CD4-positive, alpha-beta memory T cell (primary cell): ENCODE measurements around the gene CELF4. TPM values are rescaled to one million over a fixed set of nuclear protein-coding genes. Genes with fewer than 3 reads are reported as not detected.

ENCODE experiments used
- CTCF ChIA-PET: fragments of 350-600 bp; sonication (Branson Sonifier 250); formaldehyde crosslinking; loops from one replicate; lab custom pipeline; 2021; ENCODE audit warnings: inconsistent platforms; ENCODE audit not compliant: partially characterized antibody; lab: Charles Lee
- POLR2A ChIA-PET: fragments of 350-600 bp; sonication (Branson Sonifier 250); formaldehyde crosslinking; loops from one replicate; lab custom pipeline; 2021; ENCODE audit not compliant: partially characterized antibody; lab: Charles Lee
- DNase-seq, 5 donors: peaks; one replicate each; pipeline versions ENCODE4 v3.0.0 to v3.0.0-alpha.2; 2020 to 2022; ENCODE audit warnings: mixed read lengths in 1 of 5
- H3K27ac ChIP-seq: one replicate; pipeline ENCODE4 v1.7.0; 2013; ENCODE audit warnings: low read depth, low read length
- H3K27me3 ChIP-seq: 2 replicates; pipeline ENCODE4 v1.7.0; 2013; ENCODE audit warnings: mild to moderate bottlenecking, low read length, moderate library complexity; ENCODE audit not compliant: insufficient read depth
- H3K36me3 ChIP-seq: 2 replicates; pipeline ENCODE4 v1.7.0; 2013; ENCODE audit warnings: mild to moderate bottlenecking, low read length, moderate library complexity; ENCODE audit not compliant: insufficient read depth
- H3K4me1 ChIP-seq: 2 replicates; pipeline ENCODE4 v1.7.0; 2013; ENCODE audit warnings: mild to moderate bottlenecking, low read length, moderate library complexity; ENCODE audit not compliant: insufficient read depth
- H3K4me3 ChIP-seq, 2 donors: one replicate each; pipeline ENCODE4 v1.7.0; 2013; ENCODE audit warnings: low read length in 2 of 2, mild to moderate bottlenecking in 1 of 2
- H3K9me3 ChIP-seq, 2 donors: one replicate each; pipeline ENCODE4 v1.7.0; 2013; ENCODE audit warnings: low read length in 2 of 2, control low read depth in 1 of 2; ENCODE audit not compliant: control insufficient read depth in 1 of 2
- H3K27ac Mint-ChIP-seq, 7 donors: one replicate each; pipeline ENCODE4 v1.8.0; 2020 to 2021; ENCODE audit warnings: mixed read lengths in 7 of 7, mild to moderate bottlenecking in 6 of 7, inconsistent platforms in 3 of 7, moderate library complexity in 3 of 7
- H3K27me3 Mint-ChIP-seq, 2 donors: one replicate each; pipeline ENCODE4 v1.8.0; 2020 to 2021; ENCODE audit warnings: mixed read lengths in 2 of 2
- H3K36me3 Mint-ChIP-seq, 2 donors: one replicate each; pipeline ENCODE4 v1.8.0; 2020 to 2021; ENCODE audit warnings: mixed read lengths in 2 of 2, inconsistent platforms in 1 of 2, mild to moderate bottlenecking in 1 of 2
- H3K4me1 Mint-ChIP-seq, 4 donors: one replicate each; pipeline ENCODE4 v1.8.0; 2020 to 2021; ENCODE audit warnings: mixed read lengths in 4 of 4, mild to moderate bottlenecking in 1 of 4
- H3K4me3 Mint-ChIP-seq, 8 donors: one replicate each; pipeline ENCODE4 v1.8.0; 2020 to 2021; ENCODE audit warnings: mixed read lengths in 8 of 8, mild to moderate bottlenecking in 7 of 8, moderate library complexity in 6 of 8, inconsistent platforms in 3 of 8
- H3K9me3 Mint-ChIP-seq, 8 donors: one replicate each; pipeline ENCODE4 v1.8.0; 2020 to 2021; ENCODE audit warnings: mixed read lengths in 8 of 8, mild to moderate bottlenecking in 5 of 8, inconsistent platforms in 3 of 8, moderate library complexity in 1 of 8
- intact Hi-C: fragments of 100-400 bp; cut with micrococcal nuclease; formaldehyde crosslinking; loops from one replicate; pipeline ENCODE4 v1.15.1; 2023
- polyA plus RNA-seq, 2 donors: library from polyadenylated mRNA; unstranded; fragments of 300-500 nt; fragmentation: Illumina TruSeq; gene quantifications; one replicate each; pipeline ENCODE4 v1.2.3, GENCODE V29; 2021
- total RNA-seq, 2 experiments: library from RNA; stranded (reverse); gene quantifications; one replicate each; pipeline ENCODE4 v1.2.3, GENCODE V29; 2021

The CELF4 gene
- total and polyA plus RNA-seq, 4 experiments from 2014 or later, result 0.23 TPM; not detected in 3

GRCh38 chr18:37539236-37539635, 26.4 kb downstream of the CELF4 start:
- Histone ChIP-seq H3K4me1 (no peaks in the 10 kb centered on the region), H3K36me3 (no peaks in the 10 kb centered on the region), H3K27ac (no peak overlapping the region), H3K9me3 (no peaks in the 10 kb centered on the region), H3K4me3 (no peak overlapping the region), H3K27me3 (no peaks in the 10 kb centered on the region)
- H3K4me3 Mint-ChIP-seq, result no peak overlapping the region
- H3K27ac Mint-ChIP-seq, result no peak overlapping the region
- intact Hi-C loops, result no loop called here
- peaks cover 0 to 2% (median 0%) of the 10 kb centered on the region in 8 donors for H3K9me3 Mint-ChIP-seq
- peaks cover 0 to 9% (median 5%) of the 10 kb centered on the region in 4 donors for H3K4me1 Mint-ChIP-seq
- POLR2A ChIA-PET, result interaction anchor here (0.7 kb wide), 1 partner anchor 43 kb away, joined by 3 read pairs; no protein-coding TSS in a partner anchor
- CTCF ChIA-PET, result interaction anchor here (0.8 kb wide), 1 partner anchor 12 kb away, joined by 4 read pairs; no protein-coding TSS in a partner anchor
- DNase-seq, result no peak
- no peaks in the 10 kb centered on the region for H3K36me3 Mint-ChIP-seq
- H3K27me3 Mint-ChIP-seq, result peaks cover 18% of the 10 kb centered on the region in 2 donors

GRCh38 chr18:37538526-37539205, 26.9 kb downstream of the CELF4 start:
- H3K36me3 ChIP-seq, result no peaks in the 10 kb centered on the region
- no peak overlapping the region for H3K27ac ChIP-seq
- ChIA-PET CTCF (interaction anchor here (0.8 kb wide), 1 partner anchor 12 kb away, joined by 4 read pairs; no protein-coding TSS in a partner anchor), POLR2A (interaction anchor here (0.7 kb wide), 1 partner anchor 42 kb away, joined by 3 read pairs; no protein-coding TSS in a partner anchor)
- Mint-ChIP-seq H3K27me3 (peaks cover 16 to 18% of the 10 kb centered on the region in 2 donors), H3K4me1 (peaks cover 0 to 9% (median 5%) of the 10 kb centered on the region in 4 donors), H3K4me3 (no peak overlapping the region), H3K27ac (no peak overlapping the region), H3K9me3 (peaks cover 0 to 2% (median 0%) of the 10 kb centered on the region in 8 donors), H3K36me3 (no peaks in the 10 kb centered on the region)
- intact Hi-C loops, result no loop called here
- no peaks in the 10 kb centered on the region for H3K9me3 ChIP-seq
- no peaks in the 10 kb centered on the region for H3K27me3 ChIP-seq
- H3K4me3 ChIP-seq, result no peak overlapping the region
- DNase-seq, result no peak
- no peaks in the 10 kb centered on the region for H3K4me1 ChIP-seq

- CTCF ChIA-PET, result no interaction called here
- Histone ChIP-seq H3K36me3 (no peaks in the 10 kb centered on the region), H3K9me3 (no peaks in the 10 kb centered on the region), H3K27me3 (no peaks in the 10 kb centered on the region), H3K4me3 (no peak overlapping the region), H3K27ac (no peak overlapping the region), H3K4me1 (no peaks in the 10 kb centered on the region)
- peaks cover 15 to 18% of the 10 kb centered on the region in 2 donors for H3K27me3 Mint-ChIP-seq
- H3K4me3 Mint-ChIP-seq, result no peak overlapping the region
- peak in 1 of 5 donors; percentile 1 for DNase-seq
- H3K27ac Mint-ChIP-seq, result no peak overlapping the region
- H3K4me1 Mint-ChIP-seq, result peaks cover 0 to 9% (median 5%) of the 10 kb centered on the region in 4 donors
- POLR2A ChIA-PET, result no interaction called here
- peaks cover 0 to 2% (median 0%) of the 10 kb centered on the region in 8 donors for H3K9me3 Mint-ChIP-seq
- H3K36me3 Mint-ChIP-seq, result no peaks in the 10 kb centered on the region
- intact Hi-C loops, result no loop called here
Measured at GRCh38 chr18:37537868-37538525, 27.6 kb downstream of the CELF4 start.

GRCh38 chr18:37536656-37537055, 28.9 kb downstream of the CELF4 start:
- no peaks in the 10 kb centered on the region for H3K4me1 ChIP-seq
- H3K36me3 Mint-ChIP-seq, result no peaks in the 10 kb centered on the region
- H3K4me1 Mint-ChIP-seq, result peaks cover 0 to 9% (median 5%) of the 10 kb centered on the region in 4 donors
- CTCF ChIA-PET, result no interaction called here
- POLR2A ChIA-PET, result no interaction called here
- no peak overlapping the region for H3K4me3 Mint-ChIP-seq
- peaks cover 15% of the 10 kb centered on the region in 2 donors for H3K27me3 Mint-ChIP-seq
- H3K4me3 ChIP-seq, result no peak overlapping the region
- H3K9me3 ChIP-seq, result no peaks in the 10 kb centered on the region
- no peaks in the 10 kb centered on the region for H3K27me3 ChIP-seq
- intact Hi-C loops, result no loop called here
- H3K27ac ChIP-seq, result no peak overlapping the region
- no peak for DNase-seq
- no peaks in the 10 kb centered on the region for H3K36me3 ChIP-seq
- H3K27ac Mint-ChIP-seq, result no peak overlapping the region
- peaks cover 0 to 2% (median 0%) of the 10 kb centered on the region in 8 donors for H3K9me3 Mint-ChIP-seq

GRCh38 chr18:37535968-37536367, 29.6 kb downstream of the CELF4 start:
- no peak for DNase-seq
- no peaks in the 10 kb centered on the region for H3K27me3 ChIP-seq
- no peak overlapping the region for H3K27ac ChIP-seq
- Mint-ChIP-seq H3K4me1 (peaks cover 0 to 9% (median 5%) of the 10 kb centered on the region in 4 donors), H3K4me3 (no peak overlapping the region), H3K27ac (no peak overlapping the region), H3K9me3 (peaks cover 0 to 2% (median 0%) of the 10 kb centered on the region in 8 donors), H3K27me3 (peaks cover 14 to 15% of the 10 kb centered on the region in 2 donors), H3K36me3 (no peaks in the 10 kb centered on the region)
- intact Hi-C loops, result no loop called here
- no peaks in the 10 kb centered on the region for H3K4me1 ChIP-seq
- no peak overlapping the region for H3K4me3 ChIP-seq
- ChIA-PET POLR2A (no interaction called here), CTCF (no interaction called here)
- H3K9me3 ChIP-seq, result no peaks in the 10 kb centered on the region
- no peaks in the 10 kb centered on the region for H3K36me3 ChIP-seq

- H3K9me3 ChIP-seq, result no peaks in the 10 kb centered on the region
- H3K4me1 Mint-ChIP-seq, result peaks cover 0 to 9% (median 6%) of the 10 kb centered on the region in 4 donors
- no peak overlapping the region for H3K4me3 Mint-ChIP-seq
- no peaks in the 10 kb centered on the region for H3K27me3 ChIP-seq
- intact Hi-C loops, result no loop called here
- no peak for DNase-seq
- ChIA-PET CTCF (no interaction called here), POLR2A (no interaction called here)
- no peak overlapping the region for H3K4me3 ChIP-seq
- H3K4me1 ChIP-seq, result no peaks in the 10 kb centered on the region
- peaks cover 11 to 13% of the 10 kb centered on the region in 2 donors for H3K27me3 Mint-ChIP-seq
- no peaks in the 10 kb centered on the region for H3K36me3 Mint-ChIP-seq
- H3K27ac ChIP-seq, result no peak overlapping the region
- H3K9me3 Mint-ChIP-seq, result peaks cover 0 to 2% (median 0%) of the 10 kb centered on the region in 8 donors
- H3K36me3 ChIP-seq, result no peaks in the 10 kb centered on the region
- H3K27ac Mint-ChIP-seq, result no peak overlapping the region
Measured at GRCh38 chr18:37534627-37535026, 31.0 kb downstream of the CELF4 start.
